Common myeloid progenitor, CD34-positive (primary cell): ENCODE measurements around the gene TGFBR2.

ENCODE experiments used
- CTCF ChIA-PET: fragments of 350-600 bp; sonication (Branson Sonifier 250); formaldehyde crosslinking; loops from one replicate; lab custom pipeline; 2021; ENCODE audit warnings: antibody characterized with exemption; lab: Charles Lee
- POLR2A ChIA-PET: fragments of 350-600 bp; sonication (Branson Sonifier 250); formaldehyde crosslinking; loops from one replicate; lab custom pipeline; 2021; ENCODE audit warnings: antibody characterized with exemption; lab: Charles Lee
- DNase-seq, 3 donors: peaks; one replicate each; pipeline versions ENCODE4 v3.0.0 to v3.0.0-alpha.2; 2013
- H3K27ac ChIP-seq, 2 experiments: 1 replicate in 1 of 2; 2 replicates in 1 of 2; pipeline ENCODE4 v1.7.0; 2013; ENCODE audit warnings: inconsistent platforms in 2 of 2, low read length in 2 of 2, mild to moderate bottlenecking in 2 of 2, low read depth in 1 of 2, moderate library complexity in 1 of 2; ENCODE audit not compliant: severe bottlenecking in 2 of 2, insufficient read depth in 1 of 2, poor library complexity in 1 of 2
- H3K27me3 ChIP-seq, 5 experiments: replicated peaks in 2 of 5; 1 replicate in 3 of 5; 2 replicates in 2 of 5; pipeline versions ENCODE4 v1.6.1 to v1.7.0; 2013; ENCODE audit warnings: low read length in 4 of 5, mild to moderate bottlenecking in 2 of 5, moderate library complexity in 2 of 5, inconsistent platforms in 1 of 5; ENCODE audit not compliant: insufficient read depth in 5 of 5, control insufficient read depth in 4 of 5
- H3K36me3 ChIP-seq, 4 experiments: 1 replicate in 2 of 4; 2 replicates in 2 of 4; pipeline versions ENCODE4 v1.6.1 to v1.7.0; 2013; ENCODE audit warnings: low read length in 3 of 4, control low read depth in 1 of 4, mild to moderate bottlenecking in 1 of 4; ENCODE audit not compliant: control insufficient read depth in 4 of 4, insufficient read depth in 4 of 4
- H3K4me1 ChIP-seq, 4 experiments: 1 replicate in 3 of 4; 2 replicates in 1 of 4; pipeline versions ENCODE4 v1.6.1 to v1.7.1; 2013; ENCODE audit warnings: low read length in 3 of 4, mild to moderate bottlenecking in 3 of 4, control low read depth in 1 of 4, inconsistent platforms in 1 of 4, moderate library complexity in 1 of 4; ENCODE audit not compliant: control insufficient read depth in 4 of 4, insufficient read depth in 4 of 4; ENCODE audit errors: control extremely low read depth in 1 of 4
- H3K4me3 ChIP-seq, 7 experiments: 1 replicate in 4 of 7; 2 replicates in 3 of 7; pipeline versions ENCODE4 v1.5.1 to v1.7.0; 2013; ENCODE audit warnings: mild to moderate bottlenecking in 7 of 7, low read length in 6 of 7, moderate library complexity in 6 of 7, inconsistent platforms in 2 of 7, low read depth in 2 of 7, control low read depth in 1 of 7; ENCODE audit not compliant: insufficient read depth in 4 of 7, control insufficient read depth in 1 of 7; ENCODE audit errors: extremely low read depth in 1 of 7
- H3K9me3 ChIP-seq, 5 experiments: 1 replicate in 4 of 5; 2 replicates in 1 of 5; pipeline versions ENCODE4 v1.6.1 to v1.7.1; 2013; ENCODE audit warnings: low read length in 4 of 5, mild to moderate bottlenecking in 2 of 5, inconsistent platforms in 1 of 5, low read depth in 1 of 5, moderate library complexity in 1 of 5; ENCODE audit not compliant: control insufficient read depth in 4 of 5, insufficient read depth in 2 of 5; ENCODE audit errors: control extremely low read depth in 1 of 5
- WGBS: methylation state at CpG from one replicate; pipeline ENCODE4 v1.1.5; 2013; ENCODE audit not compliant: insufficient coverage; 5-methylcytosine and 5-hydroxymethylcytosine counted together

The TGFBR2 gene

DNA sequence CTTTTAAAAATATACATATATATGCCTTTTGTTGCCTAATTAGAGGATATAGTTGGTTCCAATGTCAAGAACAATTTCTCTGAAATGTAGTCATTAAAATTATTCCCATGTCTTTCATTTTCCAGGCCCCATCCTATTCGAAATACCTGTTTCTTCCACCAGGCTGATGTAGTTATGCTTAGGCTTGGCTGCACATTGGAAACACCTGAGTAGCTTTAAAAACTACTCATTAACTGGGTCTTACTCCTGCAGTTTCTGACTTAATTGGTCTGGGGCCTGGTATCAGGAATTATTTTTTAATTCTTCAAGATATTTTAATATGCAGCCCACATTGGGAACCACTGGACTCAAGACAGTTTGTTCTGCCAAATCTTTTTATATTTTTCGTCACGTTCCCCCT lies 53.7 kb downstream of the TGFBR2 start:
- H3K27ac ChIP-seq = no peak overlapping the region
- H3K4me1 ChIP-seq = peaks cover 36 to 76% (median 51%) of the 10 kb centered on the region in 4 experiments
- no peaks in the 10 kb centered on the region for H3K9me3 ChIP-seq
- H3K36me3 ChIP-seq = peaks cover 9 to 38% (median 21%) of the 10 kb centered on the region in 4 experiments
- WGBS = 100% methylated on average over 3 of the region's 3 CpGs
- no peak overlapping the region for H3K4me3 ChIP-seq
- POLR2A ChIA-PET = no interaction called here
- H3K27me3 ChIP-seq = no peaks in the 10 kb centered on the region
- CTCF ChIA-PET = no interaction called here
- DNase-seq = no peak

DNA sequence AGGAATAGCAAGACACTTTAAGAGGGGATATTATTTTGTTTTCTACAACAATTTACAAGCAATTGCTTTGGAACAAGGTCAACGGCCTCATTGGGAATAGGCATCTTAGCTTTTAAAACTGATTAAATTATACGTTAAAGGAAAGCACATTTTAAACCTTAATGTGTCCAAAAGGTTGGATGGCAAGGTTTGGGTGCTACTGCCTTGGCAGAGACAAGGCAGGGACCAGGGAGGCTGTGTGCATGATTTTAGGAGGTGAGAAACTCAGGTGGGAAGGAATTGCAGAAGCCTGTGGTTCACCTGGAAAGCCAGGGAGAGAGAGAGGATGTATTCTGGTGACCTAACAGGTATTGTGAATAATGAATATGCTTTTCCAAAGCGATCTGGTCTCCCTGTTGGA lies 54.3 kb downstream of the TGFBR2 start:
- peaks cover 9 to 34% (median 20%) of the 10 kb centered on the region in 4 experiments for H3K36me3 ChIP-seq
- DNase-seq = no peak
- H3K4me1 ChIP-seq = peaks cover 36 to 76% (median 51%) of the 10 kb centered on the region in 4 experiments
- 100% methylated on average over 2 of the region's 3 CpGs for WGBS
- ChIA-PET CTCF (no interaction called here), POLR2A (no interaction called here)
- H3K9me3 ChIP-seq = no peaks in the 10 kb centered on the region
- no peak overlapping the region for H3K4me3 ChIP-seq
- H3K27me3 ChIP-seq = no peaks in the 10 kb centered on the region
- H3K27ac ChIP-seq = no peak overlapping the region

GRCh38 chr3:30661098-30661873 lies 54.9 kb downstream of the TGFBR2 start:
- H3K27me3 ChIP-seq = no peaks in the 10 kb centered on the region
- WGBS = 100% methylated on average over 2 of the region's 2 CpGs
- ChIA-PET CTCF (interaction anchor here (0.6 kb wide), 1 partner anchor 40 kb away, joined by 3 read pairs; no protein-coding TSS in a partner anchor), POLR2A (no interaction called here)
- no peak overlapping the region for H3K27ac ChIP-seq
- no peak for DNase-seq
- peaks cover 8 to 28% (median 17%) of the 10 kb centered on the region in 4 experiments for H3K36me3 ChIP-seq
- H3K4me3 ChIP-seq = no peak overlapping the region
- peaks cover 37 to 80% (median 51%) of the 10 kb centered on the region in 4 experiments for H3K4me1 ChIP-seq
- H3K9me3 ChIP-seq = no peaks in the 10 kb centered on the region

DNA sequence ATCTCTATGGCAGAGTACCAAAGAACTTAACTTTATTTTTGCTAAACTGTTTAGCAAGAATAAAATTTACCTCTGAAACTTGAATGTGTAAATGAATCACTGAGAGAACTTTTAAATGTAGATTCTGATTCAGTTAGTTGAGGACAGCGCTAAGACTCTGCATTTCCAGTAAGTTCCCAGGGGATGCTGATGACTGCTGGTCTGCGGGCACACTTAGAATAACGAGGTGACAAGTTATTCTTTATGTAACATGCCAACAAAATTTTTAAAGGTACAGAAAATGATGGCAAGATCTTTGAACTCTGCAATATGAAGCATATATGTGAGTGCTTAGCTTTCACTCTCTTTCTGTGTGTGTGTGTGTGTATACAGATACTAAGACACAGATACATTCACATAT lies 56.4 kb downstream of the TGFBR2 start:
- H3K9me3 ChIP-seq = no peaks in the 10 kb centered on the region
- no peak overlapping the region for H3K27ac ChIP-seq
- H3K4me3 ChIP-seq = no peak overlapping the region
- CTCF ChIA-PET = interaction anchor here (0.9 to 1.3 kb wide), 3 partner anchors 15 to 34 kb away, joined by 3 to 4 read pairs (median 4); no protein-coding TSS in a partner anchor
- peaks cover 41 to 79% (median 55%) of the 10 kb centered on the region in 4 experiments for H3K4me1 ChIP-seq
- no peak for DNase-seq
- POLR2A ChIA-PET = no interaction called here
- H3K27me3 ChIP-seq = no peaks in the 10 kb centered on the region
- H3K36me3 ChIP-seq = peaks cover 4 to 16% (median 11%) of the 10 kb centered on the region in 4 experiments
- WGBS = 100% methylated on average over 1 of the region's 3 CpGs

DNA sequence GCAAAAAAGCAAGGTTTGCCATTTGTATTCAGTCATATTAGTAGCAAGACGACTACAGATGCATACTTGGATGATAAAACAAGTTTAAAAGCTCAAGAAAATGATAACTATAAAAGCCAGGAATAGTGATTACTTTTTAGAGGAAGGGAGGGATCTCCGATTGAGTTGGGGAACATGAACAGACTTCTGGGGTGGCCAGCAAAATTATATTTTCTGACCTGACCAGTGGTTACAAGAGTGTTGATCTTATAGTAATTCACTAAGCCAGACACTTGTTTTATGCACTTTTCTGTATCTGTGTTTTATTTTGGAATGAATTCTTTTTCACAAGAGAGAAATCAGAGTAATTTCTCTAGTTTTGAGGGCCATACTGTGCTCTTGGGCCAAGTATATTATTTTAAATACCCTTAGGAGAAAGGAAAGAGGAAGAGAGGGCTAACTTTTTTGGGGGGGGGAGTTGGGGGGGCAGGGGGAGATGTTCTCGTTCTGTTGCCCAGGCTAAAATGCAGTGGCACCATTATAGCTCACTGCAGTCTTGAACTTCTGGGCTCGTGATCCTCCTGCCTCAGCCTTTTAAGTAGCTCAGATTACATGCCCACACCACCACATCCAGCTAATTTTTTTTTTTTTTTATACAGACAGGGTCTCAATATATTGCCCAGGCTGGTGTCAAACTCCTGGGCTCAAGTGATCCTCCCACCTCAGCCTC lies 57.3 kb downstream of the TGFBR2 start:
- CTCF ChIA-PET = interaction anchor here (1.8 kb wide), 1 partner anchor 8 kb away, joined by 7 read pairs; no protein-coding TSS in a partner anchor
- Histone ChIP-seq H3K27ac (no peak overlapping the region), H3K4me3 (no peak overlapping the region), H3K27me3 (no peaks in the 10 kb centered on the region), H3K9me3 (no peaks in the 10 kb centered on the region), H3K4me1 (peaks cover 33 to 71% (median 48%) of the 10 kb centered on the region in 4 experiments), H3K36me3 (peaks cover 7 to 16% (median 11%) of the 10 kb centered on the region in 4 experiments)
- WGBS = 100% methylated on average over 2 of the region's 4 CpGs
- POLR2A ChIA-PET = no interaction called here
- no peak for DNase-seq

- Histone ChIP-seq H3K4me3 (peak overlapping the region in 2 of 7 experiments; percentile 13 to 63), H3K27me3 (no peaks in the 10 kb centered on the region), H3K27ac (no peak overlapping the region), H3K9me3 (no peaks in the 10 kb centered on the region), H3K36me3 (peaks cover 7 to 15% (median 11%) of the 10 kb centered on the region in 4 experiments), H3K4me1 (peaks cover 26 to 64% (median 40%) of the 10 kb centered on the region in 4 experiments)
- CTCF ChIA-PET = interaction anchor here (1.1 to 1.8 kb wide), 3 partner anchors 9 to 30 kb away, joined by 3 to 7 read pairs (median 3); no protein-coding TSS in a partner anchor
- peak in 2 of 3 donors; percentile 71 to 80 for DNase-seq
- POLR2A ChIA-PET = no interaction called here
- WGBS = no CpG with 5 or more reads among the region's 8 CpGs
Measured at GRCh38 chr3:30664459-30664858, 58.1 kb downstream of the TGFBR2 start.
